ENCODE results near the gene FDXR. TPM values are rescaled to one million over a fixed set of nuclear protein-coding genes. Genes with fewer than 3 reads are reported as not detected.
"Not testable (repeated sequence)": the region's sequence is repeated elsewhere in the genome, so short reads cannot be mapped to it uniquely, and the experiment has no call there.

Gene FDXR, protein sequence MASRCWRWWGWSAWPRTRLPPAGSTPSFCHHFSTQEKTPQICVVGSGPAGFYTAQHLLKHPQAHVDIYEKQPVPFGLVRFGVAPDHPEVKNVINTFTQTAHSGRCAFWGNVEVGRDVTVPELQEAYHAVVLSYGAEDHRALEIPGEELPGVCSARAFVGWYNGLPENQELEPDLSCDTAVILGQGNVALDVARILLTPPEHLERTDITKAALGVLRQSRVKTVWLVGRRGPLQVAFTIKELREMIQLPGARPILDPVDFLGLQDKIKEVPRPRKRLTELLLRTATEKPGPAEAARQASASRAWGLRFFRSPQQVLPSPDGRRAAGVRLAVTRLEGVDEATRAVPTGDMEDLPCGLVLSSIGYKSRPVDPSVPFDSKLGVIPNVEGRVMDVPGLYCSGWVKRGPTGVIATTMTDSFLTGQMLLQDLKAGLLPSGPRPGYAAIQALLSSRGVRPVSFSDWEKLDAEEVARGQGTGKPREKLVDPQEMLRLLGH
- 10 to 100 TPM in 2 of 3 donors, 1 to 10 TPM in 1; 9.1 to 12.0 (median 10.0) TPM for polyA plus RNA-seq (ENCODE audit: insufficient read length in 3 of 3)
- long read RNA-seq, donor 1, result 0 reads
- long read RNA-seq, donor 2, partial matches to known transcripts, result 0 of 3 reads
- long read RNA-seq, donor 2, other reads (novel, unspliced or antisense), result 0 of 3 reads
- long read RNA-seq, donor 3, partial matches to known transcripts, result 0 of 4 reads
- long read RNA-seq, donor 3, other reads (novel, unspliced or antisense), result 0 of 4 reads
- long read RNA-seq, donor 4, partial matches to known transcripts, result 0 of 2 reads
- long read RNA-seq, donor 4, other reads (novel, unspliced or antisense), result 0 of 2 reads
- long read RNA-seq, donor 5, partial matches to known transcripts, result 0 of 1 reads
- long read RNA-seq, donor 5, other reads (novel, unspliced or antisense), result 0 of 1 reads
- long read RNA-seq, donor 6, result 0 reads
- long read RNA-seq, donor 7, result 0 reads
- long read RNA-seq, donor 8, result 0 reads
- long read RNA-seq, donor 9, partial matches to known transcripts, result 0 of 3 reads
- long read RNA-seq, donor 9, other reads (novel, unspliced or antisense), result 0 of 3 reads
- long read RNA-seq, donor 10, partial matches to known transcripts, result 0 of 2 reads
- long read RNA-seq, donor 10, other reads (novel, unspliced or antisense), result 0 of 2 reads
- long read RNA-seq, donor 11, partial matches to known transcripts, result 0 of 4 reads
- long read RNA-seq, donor 11, other reads (novel, unspliced or antisense), result 0 of 4 reads
- long read RNA-seq, donor 12, partial matches to known transcripts, result 0 of 2 reads
- long read RNA-seq, donor 12, other reads (novel, unspliced or antisense), result 0 of 2 reads
- long read RNA-seq, donor 13, partial matches to known transcripts, result 0 of 3 reads
- long read RNA-seq, donor 13, other reads (novel, unspliced or antisense), result 0 of 3 reads
- long read RNA-seq, donor 14, result 0 reads
- long read RNA-seq, donor 15, result 0 reads
- long read RNA-seq, donor 16, transcript FDXR-201 (12 exons, 1,875 nt), result major isoform, 6 of 6 reads
- long read RNA-seq, donor 16, partial matches to known transcripts, result 0 of 6 reads
- long read RNA-seq, donor 16, other reads (novel, unspliced or antisense), result 0 of 6 reads

DNA sequence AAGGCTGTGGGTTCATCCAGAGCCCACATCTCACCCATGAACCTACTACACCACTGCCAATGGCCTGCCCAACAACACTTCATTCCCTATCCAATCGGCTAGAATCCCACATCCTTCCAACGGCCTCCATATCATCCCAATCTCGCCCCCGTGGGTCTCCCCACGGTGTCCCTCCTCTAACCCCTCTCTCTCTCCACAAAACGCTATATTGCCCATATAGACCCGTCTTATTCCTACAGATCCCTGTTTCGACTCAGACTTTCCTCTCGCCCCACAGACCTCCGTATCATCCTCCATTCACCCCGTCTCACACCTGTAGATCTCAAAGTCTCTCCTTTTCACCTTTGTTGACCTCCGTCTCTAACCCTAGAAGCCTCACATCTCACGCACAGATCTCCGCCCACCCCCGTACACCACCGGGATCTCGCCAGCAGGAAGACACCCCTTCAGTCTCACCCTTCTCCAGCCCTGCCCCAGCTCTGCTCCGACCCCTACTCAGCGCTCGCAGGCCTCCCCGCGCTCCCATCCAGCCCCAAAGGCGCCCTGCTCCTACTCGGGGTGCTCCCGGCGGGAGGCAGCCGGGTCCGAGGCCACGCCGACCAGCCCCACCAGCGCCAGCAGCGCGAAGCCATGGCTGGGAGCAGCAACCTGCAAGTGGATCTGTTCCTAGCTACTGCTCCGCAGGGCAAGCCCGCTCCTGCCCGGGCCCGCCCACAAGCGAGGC lies at the start of gene FDXR:
TSS of gene FDXR (minus strand) at position 682 of the 724 bp plus-strand sequence. CDS start at position 632, 50 bp downstream.
- no peak for DNase-seq

DNA sequence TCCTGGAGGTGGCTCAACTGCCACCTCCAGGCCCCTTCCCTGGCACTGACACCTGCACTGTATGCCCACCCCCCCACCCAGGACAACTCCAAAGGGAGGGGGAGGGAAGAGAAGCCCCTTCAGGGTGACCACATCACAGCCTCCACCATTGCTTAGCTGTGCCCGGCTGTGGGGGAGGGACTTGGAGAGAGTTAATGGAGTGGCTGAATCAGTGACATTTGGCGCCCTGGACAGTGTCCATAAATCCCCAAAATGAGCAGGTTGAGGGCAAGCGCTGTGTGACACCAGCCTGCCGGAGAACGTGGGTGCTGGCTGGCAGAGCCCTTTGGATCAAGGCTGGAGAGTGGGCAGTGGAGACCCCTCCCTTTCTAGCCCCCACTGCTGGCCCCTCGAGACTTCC lies 49.4 kb upstream of the FDXR start:
- DNase-seq, result peak; percentile 48

DNA sequence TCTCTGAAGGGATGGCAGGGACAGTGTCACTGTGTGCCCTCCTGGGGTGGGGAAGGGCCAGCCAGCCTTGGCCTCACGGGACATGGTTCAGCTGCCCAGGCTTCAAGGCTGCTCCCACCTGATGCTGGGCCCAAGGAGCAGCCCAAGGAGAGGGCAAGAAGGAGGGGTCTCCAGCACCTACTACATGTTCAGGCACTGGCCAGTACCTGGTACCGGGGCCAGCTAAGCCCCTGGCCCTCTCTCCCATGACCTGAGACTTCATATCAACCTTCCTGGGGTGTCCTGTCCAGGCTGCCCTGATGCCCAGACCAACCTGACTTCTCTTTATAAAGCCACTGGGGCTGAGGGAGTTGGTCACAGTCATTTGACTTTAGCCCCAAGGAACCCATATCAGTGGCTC lies 49.0 kb upstream of the FDXR start:
- DNase-seq, result no peak

DNA sequence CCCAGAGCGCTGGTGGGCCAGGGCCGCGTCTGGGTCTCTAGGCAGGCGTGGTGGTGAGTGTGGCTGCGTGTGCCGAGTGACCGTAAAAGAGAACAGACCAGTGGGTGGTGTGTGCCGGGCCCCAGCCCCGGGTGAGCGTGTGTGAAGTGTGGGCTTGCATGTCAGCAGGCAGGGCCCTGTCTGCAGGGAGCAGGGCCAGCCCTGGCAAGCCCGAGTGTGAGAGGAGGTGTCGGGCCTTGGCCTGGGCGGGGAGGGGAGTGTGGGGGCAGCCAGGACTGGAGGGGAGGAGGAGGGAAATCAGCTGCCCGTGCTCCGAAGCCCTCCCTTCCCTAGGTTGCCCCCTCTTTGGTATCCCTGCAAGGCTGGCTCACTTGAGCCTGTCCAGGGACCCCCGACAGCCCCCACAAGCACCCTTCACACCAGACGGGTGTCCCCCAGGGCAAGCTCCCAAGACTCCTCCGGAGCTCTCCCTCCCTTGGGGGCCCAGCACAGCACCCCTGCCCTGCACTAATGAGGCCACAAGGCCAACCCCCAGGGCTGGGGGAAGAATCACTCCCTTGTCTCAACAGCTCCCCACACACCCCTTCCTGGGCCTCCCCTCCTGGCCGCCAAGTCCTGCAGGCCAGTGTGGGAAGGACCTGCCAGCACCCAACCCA lies 48.4 kb upstream of the FDXR start:
- no peak for DNase-seq

DNA sequence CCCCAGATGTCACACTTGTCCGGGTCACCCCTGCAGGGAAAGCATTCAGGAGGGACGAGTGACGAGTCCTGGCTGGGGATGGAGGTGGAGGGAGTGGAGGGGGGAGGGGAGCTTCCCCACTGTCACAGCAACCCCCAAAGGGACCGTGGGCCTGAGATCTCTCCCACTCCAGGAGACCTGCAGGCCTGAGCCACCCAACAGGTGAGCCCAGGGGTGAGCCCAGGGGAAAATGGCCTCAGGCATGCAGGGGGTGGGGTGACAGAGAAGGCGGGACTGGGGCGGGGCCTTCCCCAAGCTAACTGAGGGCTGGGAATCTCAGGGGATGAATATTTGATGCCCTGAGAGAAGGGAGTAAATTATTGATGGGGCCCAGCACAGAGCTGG lies 47.8 kb upstream of the FDXR start:
- DNase-seq, result no peak

DNA sequence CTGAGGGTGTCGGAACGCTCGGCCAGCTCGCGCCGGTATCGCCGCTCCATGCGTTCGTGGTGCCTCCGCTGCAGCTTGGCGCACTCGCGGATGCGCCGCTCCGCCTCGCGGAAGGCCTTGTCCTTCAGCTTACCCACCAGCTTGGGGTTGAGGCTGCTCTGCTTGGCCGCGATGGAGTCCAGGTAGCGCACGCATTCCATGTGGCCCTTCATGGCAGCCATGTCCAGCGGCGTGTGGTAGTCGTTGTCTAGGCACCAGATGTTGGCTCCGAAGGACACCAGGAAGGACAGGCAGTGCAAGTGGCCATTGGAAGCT lies 47.5 kb upstream of the FDXR start:
- no peak for DNase-seq

DNA sequence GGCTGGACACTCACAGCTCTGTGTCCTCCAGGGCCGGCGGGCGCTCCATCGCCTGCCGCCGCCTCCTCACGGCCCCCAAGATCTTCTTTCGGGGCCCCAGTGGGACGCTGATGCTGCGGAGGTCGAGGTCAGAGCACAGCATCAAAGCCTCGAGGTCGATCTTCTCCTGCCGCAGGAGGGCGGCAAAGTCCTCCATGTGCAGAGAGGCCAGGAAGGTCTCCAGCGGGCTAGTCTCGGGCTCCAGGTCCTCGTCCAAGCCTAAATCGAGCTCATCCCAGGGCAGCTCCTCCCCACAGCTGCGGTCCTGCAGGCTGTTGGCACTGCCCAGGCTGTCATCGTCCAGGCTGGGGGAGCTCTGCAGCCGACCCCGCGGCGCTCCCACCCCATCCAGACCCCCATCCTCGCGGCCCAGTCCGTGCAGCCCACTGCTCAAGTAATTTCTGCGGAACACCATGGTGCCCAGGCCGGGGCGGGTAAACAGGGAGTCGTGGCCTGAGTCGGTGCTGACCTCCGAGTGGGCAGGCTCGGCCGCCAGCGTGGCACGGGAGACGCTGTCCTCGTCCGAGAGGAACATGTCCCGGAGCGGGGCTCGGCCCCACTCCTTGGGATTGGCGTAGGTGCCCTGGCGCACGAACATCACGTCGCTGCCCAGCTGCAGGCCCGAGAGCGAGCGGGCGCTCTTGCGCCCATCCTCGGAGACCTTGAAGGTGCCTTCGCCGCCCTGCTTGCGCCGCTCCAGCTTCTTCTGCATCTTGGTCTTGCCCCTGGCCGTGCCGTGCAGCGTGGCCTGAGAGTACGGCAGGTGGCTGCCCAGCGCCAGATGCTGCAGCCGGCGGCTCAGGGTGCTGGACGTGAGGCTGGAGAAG lies 46.9 kb upstream of the FDXR start:
- no peak for DNase-seq

DNA sequence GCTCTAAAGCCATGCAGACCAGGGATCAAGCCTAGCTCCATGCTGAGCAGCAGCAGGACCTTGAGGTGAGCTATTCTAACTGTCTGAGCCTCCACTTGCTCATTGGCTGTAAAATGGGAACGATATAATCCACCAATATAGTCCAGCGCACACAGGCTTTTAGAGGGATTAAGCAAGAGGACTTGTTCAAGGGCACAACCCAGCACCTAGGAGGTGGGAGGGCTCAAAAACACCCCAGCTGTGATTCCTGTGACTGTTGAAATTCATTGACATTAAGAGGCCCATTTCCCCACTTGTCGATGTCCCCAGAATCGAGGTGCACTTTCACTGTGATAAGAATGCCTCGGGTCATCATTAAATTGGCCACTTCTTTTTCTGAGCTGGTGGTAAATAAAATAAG lies 46.1 kb upstream of the FDXR start:
- no peak for DNase-seq

DNA sequence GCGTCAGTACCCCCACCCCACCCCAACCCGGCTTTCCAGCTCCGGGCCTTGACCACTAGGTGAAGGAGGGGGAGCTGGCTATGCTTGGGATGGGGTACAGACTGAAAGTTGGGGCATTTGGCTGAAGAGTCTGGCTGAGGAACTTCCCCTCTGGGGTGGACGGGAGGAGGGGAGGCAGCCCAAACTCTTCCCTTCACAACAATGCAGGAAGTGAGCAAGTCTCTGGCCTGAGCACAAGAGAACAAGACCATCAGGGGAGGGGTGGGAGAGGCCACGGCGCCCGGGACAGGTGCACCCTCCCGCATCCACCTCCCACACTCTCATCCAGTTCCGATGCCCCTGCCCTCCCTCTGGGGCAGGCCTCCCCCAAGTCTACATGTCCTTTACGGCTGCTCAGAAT lies 44.6 kb upstream of the FDXR start:
- no peak for DNase-seq

DNA sequence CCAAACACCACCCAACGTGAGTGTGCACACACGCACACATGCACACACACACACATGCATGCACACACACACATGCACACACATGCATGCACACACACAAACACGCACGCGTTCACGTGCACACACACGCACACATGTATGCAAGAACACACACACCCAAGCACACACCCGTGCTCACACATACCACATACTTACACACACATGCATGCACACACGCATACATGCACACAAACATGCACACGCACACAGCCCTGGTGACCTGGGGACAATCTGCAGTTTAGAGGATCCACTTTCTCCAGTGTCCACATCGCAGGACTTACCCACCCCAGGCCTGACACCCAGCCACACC lies 44.0 kb upstream of the FDXR start:
- DNase-seq, result no peak

DNA sequence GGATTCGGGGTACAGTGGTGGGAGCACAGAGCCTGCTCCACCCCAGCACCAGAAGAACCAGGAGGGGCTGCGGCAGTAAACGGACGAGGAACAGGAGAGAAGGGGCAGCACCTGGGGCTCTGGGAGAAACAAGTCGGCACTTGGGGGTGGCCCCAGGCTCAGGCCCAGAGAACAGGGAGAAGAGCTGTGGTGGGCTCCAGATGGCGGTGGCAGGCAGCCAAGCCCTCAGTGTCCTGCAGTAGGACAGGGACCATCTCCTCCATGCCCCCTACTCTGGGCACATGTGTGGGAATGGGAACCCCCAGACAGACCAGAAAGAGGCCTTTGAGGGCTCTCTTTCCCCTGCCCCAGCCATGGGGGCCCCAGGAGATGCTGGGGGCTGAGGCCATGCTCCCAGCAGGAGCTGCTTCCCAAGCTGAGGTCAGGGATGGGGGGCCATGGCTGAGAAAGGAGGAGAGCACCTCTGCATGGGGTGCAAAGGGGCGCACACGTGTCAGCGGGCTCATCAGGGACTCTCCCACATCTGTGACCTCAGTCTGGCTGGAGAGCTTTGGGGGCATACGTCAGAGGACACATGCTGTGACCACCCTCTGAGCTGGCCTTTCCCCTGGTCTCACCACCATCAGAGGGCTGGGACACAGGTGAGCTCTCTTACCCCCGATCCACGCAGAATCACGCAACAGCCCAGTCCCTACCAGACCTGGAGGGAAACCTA lies 43.5 kb upstream of the FDXR start:
- no peak for DNase-seq

DNA sequence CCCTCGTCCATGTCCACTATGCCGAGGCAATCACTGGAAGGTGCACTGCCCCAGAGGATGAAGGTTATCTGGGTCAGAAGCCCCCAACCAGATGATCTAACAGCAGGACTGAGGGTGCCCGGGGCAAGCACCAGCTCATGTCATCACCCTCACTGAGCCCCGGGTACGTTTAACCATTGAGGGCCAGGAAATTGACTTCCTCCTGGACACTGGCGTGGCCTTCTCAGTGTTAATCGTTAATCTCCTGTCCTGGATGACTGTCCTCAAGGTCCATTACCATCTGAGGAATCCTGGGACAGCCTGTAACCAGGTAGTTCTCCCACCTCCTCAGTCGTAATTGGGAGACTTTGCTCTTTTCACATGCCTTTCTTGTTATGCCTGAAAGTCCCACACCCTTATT lies 38.6 kb upstream of the FDXR start:
- DNase-seq, result not testable (repeated sequence)

DNA sequence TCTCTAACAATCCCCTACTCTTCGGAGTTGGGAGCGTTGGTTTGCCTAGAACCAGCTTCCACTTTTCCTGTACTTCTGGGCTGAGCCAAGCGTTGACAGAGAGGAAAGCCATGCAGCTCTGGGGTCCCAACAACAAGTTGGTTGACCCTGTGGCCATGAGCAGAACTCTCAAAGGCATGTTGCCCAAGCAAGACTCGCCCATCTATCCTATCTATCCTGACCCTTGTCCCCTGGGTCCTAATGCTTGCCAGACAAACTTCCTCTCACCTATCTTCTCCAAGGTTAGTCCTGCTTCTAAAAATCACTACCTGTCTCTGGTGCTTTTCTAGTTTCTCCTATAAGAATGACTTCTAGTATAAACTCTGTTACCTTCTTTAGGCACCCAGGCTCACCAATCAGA lies 36.3 kb upstream of the FDXR start:
- DNase-seq, result not testable (repeated sequence)

DNA sequence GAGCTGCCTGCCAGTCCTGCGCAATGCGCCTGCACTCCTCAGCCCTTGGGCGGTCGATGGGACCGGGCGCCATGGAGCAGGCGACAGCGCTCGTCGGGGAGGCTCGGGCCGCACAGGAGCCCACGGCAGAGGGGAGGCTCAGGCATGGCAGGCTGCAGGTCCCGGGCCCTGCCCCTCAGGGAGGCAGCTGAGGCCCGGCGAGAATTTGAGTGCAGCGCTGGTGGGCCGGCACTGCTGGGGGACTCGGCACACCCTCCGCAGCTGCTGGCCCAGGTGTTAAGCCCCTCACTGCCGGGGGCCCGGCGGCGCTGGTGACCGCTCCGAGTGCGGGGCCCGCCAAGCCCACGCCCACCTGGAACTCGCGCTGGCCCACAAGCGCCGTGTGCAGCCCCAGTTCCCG lies 34.2 kb upstream of the FDXR start:
- no peak for DNase-seq

DNA sequence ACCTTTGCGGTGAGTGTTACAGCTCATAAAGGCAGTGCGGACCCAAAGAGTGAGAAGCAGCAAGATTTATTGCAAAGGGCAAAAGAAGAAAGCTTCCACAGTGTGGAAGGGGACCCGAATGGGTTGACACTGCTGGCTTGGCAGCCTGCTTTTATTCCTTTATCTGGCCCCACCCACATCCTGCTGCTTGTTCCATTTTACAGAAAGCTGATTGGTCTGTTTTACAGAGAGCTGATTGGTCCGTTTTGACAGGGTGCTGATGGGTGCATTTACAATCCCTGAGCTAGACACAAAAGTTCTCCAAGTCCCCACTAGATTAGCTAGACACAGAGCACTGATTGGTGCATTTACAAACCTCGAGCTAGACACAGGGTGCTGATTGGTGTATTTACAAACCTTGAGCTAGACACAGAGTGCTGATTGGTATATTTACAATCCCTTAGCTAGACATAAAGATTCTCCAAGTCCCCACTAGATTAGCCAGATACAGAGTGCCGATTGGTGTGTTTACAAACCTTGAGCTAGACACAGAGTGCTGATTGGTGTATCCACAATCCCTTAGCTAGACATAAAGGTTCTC lies 33.5 kb upstream of the FDXR start:
- DNase-seq, result not testable (repeated sequence)

DNA sequence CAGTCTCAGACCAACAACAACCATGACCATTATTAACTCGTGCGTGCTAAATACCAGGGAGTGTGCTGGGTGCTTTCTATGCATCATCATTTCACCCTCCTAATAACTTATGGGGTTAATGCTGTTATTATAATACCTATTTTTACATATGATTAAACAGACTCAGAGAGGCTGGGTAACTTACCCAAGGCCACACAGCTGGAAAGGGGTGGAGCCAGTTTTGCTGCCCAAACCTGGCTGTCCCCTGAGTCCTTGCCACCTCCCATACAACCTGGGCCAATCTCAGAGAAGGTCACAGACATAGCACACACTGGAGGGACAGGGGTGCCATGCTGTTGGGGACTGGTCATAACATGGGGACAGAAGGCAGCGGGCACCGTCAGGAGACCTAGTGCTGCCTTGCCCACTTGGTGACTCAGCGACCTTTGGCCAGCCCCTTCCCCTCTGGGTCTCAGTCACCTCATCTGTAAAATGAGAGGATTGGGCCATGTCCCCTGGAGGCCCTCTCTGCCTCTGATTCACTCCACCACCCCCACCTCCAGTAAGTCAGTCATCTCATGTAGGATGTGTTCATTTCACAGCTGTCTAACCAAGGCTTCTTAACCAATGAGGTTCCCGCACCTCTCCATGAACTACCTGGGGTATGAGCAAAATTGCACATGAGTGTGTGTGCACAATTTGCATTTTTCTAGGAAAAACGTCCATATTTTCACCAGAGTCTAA lies 32.1 kb upstream of the FDXR start:
- DNase-seq, result no peak

DNA sequence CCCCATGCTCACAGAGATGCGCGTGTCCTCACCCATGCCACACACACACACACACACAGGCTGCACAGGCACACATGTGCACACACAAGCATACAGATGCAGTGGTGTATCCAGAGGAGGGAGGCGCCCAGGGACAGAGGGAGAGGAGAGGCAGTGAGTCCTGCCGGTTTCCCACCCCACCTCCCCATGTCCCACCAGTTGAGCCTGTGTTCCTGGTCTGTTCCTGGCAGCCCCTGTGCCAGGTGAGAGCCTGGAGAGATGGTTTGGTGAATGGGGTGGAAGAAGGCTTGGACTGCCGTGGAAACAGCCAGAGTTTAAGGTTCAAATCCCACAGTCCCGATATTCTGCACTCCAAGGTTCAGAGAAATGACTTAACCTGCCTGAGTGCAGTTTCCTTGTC lies 30.9 kb upstream of the FDXR start:
- DNase-seq, result no peak

DNA sequence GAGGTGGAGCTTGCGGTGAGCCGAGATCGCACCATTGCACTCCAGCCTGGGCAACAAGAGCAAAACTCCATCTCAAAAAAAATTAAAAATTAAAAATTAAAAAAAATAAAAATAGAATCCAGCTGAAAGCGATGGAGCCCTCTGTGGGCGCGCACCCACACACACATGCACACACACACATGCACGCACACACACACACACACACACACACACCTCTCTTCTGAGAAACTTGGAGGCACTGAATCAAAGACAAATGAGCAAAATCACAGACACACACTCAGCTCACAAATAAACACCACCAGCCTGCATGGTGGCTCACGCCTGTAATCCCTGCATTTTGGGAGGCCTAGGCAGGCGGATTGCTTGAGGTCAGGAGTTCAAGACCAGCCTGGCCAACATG lies 30.2 kb upstream of the FDXR start:
- DNase-seq, result no peak
